Endothelial cell of umbilical vein (primary cell): ENCODE results near the gene CABLES1. TPM values are rescaled to one million over a fixed set of nuclear protein-coding genes. Genes with fewer than 3 reads are reported as not detected.

Experiments used
- BruUV-seq: library from RNA; stranded (reverse); fragments of 400-500 nt; replicated peaks from 2 replicates; lab custom pipeline; 2021; lab: Mats Ljungman, UMichigan
- CTCF ChIA-PET: fragments of 300-600, 350-600 bp; sonication (Branson Sonifier 250); formaldehyde crosslinking; loops from one replicate; lab custom pipeline; 2021; ENCODE audit warnings: antibody characterized with exemption, inconsistent platforms; lab: Charles Lee
- POLR2A ChIA-PET: fragments of 300-600, 350-600 bp; sonication (Branson Sonifier 250); formaldehyde crosslinking; loops from one replicate; lab custom pipeline; 2021; ENCODE audit warnings: antibody characterized with exemption, inconsistent platforms; lab: Charles Lee
- DNase-seq: peaks from one replicate; pipeline ENCODE4 v3.0.0-alpha.2; 2011; ENCODE audit warnings: low read depth, low spot score
- FAIRE-seq: peaks from 2 replicates; lab custom pipeline; 2011; peaks lifted over from hg19 to GRCh38; lab: Jason Lieb, UNC
- H2AFZ ChIP-seq: 2 replicates; pipeline ENCODE4 v1.6.0; 2012; ENCODE audit warnings: low read depth, low read length, control low read depth, inconsistent platforms
- H3K27ac ChIP-seq: 2 replicates; pipeline ENCODE4 v1.5.1; 2011; ENCODE audit warnings: low read depth, mild to moderate bottlenecking, control low read depth, low read length, moderate library complexity; ENCODE audit not compliant: insufficient read depth
- H3K27me3 ChIP-seq, 2 experiments: 2 replicates each; pipeline versions ENCODE4 v1.6.0 to v1.6.1; 2011; ENCODE audit warnings: low read length in 2 of 2, mixed read lengths in 1 of 2; ENCODE audit not compliant: control insufficient read depth in 2 of 2, insufficient read depth in 2 of 2
- H3K36me3 ChIP-seq, 2 experiments: 2 replicates in 1 of 2; 3 replicates in 1 of 2; pipeline ENCODE4 v1.5.1; 2011; ENCODE audit warnings: low read length in 2 of 2, mild to moderate bottlenecking in 1 of 2, moderate library complexity in 1 of 2; ENCODE audit not compliant: control insufficient read depth in 2 of 2, insufficient read depth in 2 of 2; ENCODE audit errors: extremely low read depth in 1 of 2
- H3K4me1 ChIP-seq: 3 replicates; pipeline ENCODE4 v1.5.1; 2011; ENCODE audit warnings: mild to moderate bottlenecking, low read length; ENCODE audit not compliant: control insufficient read depth, insufficient read depth; ENCODE audit errors: extremely low read depth
- H3K4me2 ChIP-seq: 2 replicates; pipeline ENCODE4 v1.6.1; 2011; ENCODE audit warnings: low read length, control low read depth, mixed read lengths; ENCODE audit not compliant: insufficient read depth
- H3K4me3 ChIP-seq, 3 experiments: fragments of 200-600 bp in 1 of 3; sonication (generic), shearing (Covaris generic) in 1 of 3; replicated peaks in 1 of 3; 2 replicates each; pipeline ENCODE4 v1.5.1; 2011 to 2016; ENCODE audit warnings: control low read depth in 3 of 3, low read length in 3 of 3, mild to moderate bottlenecking in 2 of 3, inconsistent platforms in 1 of 3, low read depth in 1 of 3, moderate library complexity in 1 of 3; ENCODE audit not compliant: insufficient read depth in 1 of 3
- H3K79me2 ChIP-seq: 2 replicates; pipeline ENCODE4 v1.6.0; 2012; ENCODE audit warnings: low read length, inconsistent platforms; ENCODE audit not compliant: control insufficient read depth, insufficient read depth
- H3K9ac ChIP-seq: replicated peaks from 2 replicates; pipeline ENCODE3; 2011; ENCODE audit warnings: low read length, control low read depth; ENCODE audit not compliant: insufficient read depth; ENCODE audit errors: extremely low read depth
- H3K9me1 ChIP-seq: replicated peaks from 3 replicates; pipeline ENCODE4 v1.6.0; 2011; ENCODE audit warnings: mild to moderate bottlenecking, low read length; ENCODE audit not compliant: control insufficient read depth, insufficient read depth; ENCODE audit errors: extremely low read depth
- H3K9me3 ChIP-seq: replicated peaks from 2 replicates; pipeline ENCODE4 v1.5.1; 2012; ENCODE audit warnings: low read length, inconsistent platforms; ENCODE audit not compliant: control insufficient read depth, insufficient read depth
- H4K20me1 ChIP-seq: replicated peaks from 2 replicates; pipeline ENCODE3; 2011; ENCODE audit warnings: mild to moderate bottlenecking, low read length; ENCODE audit not compliant: control insufficient read depth, insufficient read depth; ENCODE audit errors: extremely low read depth
- EZH2 ChIP-seq: IDR thresholded peaks from 2 replicates; pipeline ENCODE4 v1.6.1; 2012; ENCODE audit warnings: borderline replicate concordance, low read depth, mild to moderate bottlenecking, moderate library complexity, low read length, inconsistent platforms; ENCODE audit not compliant: severe bottlenecking
- FOS ChIP-seq: IDR thresholded peaks from 2 replicates; pipeline ENCODE4 v1.6.1; 2011; ENCODE audit warnings: mild to moderate bottlenecking, low read length, moderate library complexity, borderline replicate concordance; ENCODE audit not compliant: insufficient read depth
- GATA2 ChIP-seq: IDR thresholded peaks from 2 replicates; pipeline ENCODE4 v1.7.0; 2011; ENCODE audit warnings: low read depth, mild to moderate bottlenecking, moderate library complexity, mixed read lengths, low read length; ENCODE audit not compliant: insufficient read length, insufficient read depth
- JUN ChIP-seq: IDR thresholded peaks from 2 replicates; pipeline ENCODE4 v1.6.1; 2011; ENCODE audit warnings: borderline replicate concordance, low read depth; ENCODE audit not compliant: insufficient read length, insufficient read depth
- MAX ChIP-seq: IDR thresholded peaks from 2 replicates; pipeline ENCODE4 v1.6.1; 2011; ENCODE audit not compliant: insufficient read depth, insufficient read length
- MYC ChIP-seq: IDR thresholded peaks from one replicate; pipeline ENCODE4 v1.6.1; 2011; ENCODE audit warnings: mild to moderate bottlenecking, low read depth, low read length
- POLR2A ChIP-seq: IDR thresholded peaks from 2 replicates; pipeline ENCODE4 v1.6.1; 2012; ENCODE audit warnings: low read depth, mild to moderate bottlenecking, control low read depth, low read length
- POLR2AphosphoS5 ChIP-seq: IDR thresholded peaks from 2 replicates; pipeline ENCODE4 v1.6.1; 2012; ENCODE audit warnings: low read depth, mild to moderate bottlenecking, control low read depth, low read length, moderate library complexity; ENCODE audit not compliant: insufficient read depth
- dilution Hi-C: fragments of 300-500 bp; cut with MboI; formaldehyde crosslinking; loops from one replicate; pipeline ENCODE4 v1.15.0; 2019; ENCODE audit warnings: low sequenced_read_pairs; ENCODE audit not compliant: extremely low pct_ligation_motif_present
- intact Hi-C: fragments of 100-400 bp; cut with micrococcal nuclease; formaldehyde crosslinking; loops from one replicate; pipeline ENCODE4 v1.10.0; 2022
- polyA plus RNA-seq, 4 experiments: library from polyadenylated mRNA; depleted of rRNA in 3 of 4; stranded (reverse) in 3 of 4; unstranded in 1 of 4; fragments of >200 nt; gene quantifications; 2 replicates each; pipeline versions ENCODE4 v1.2.1 to v1.2.3, GENCODE V29; 2011 to 2012; ENCODE audit warnings: missing spikeins in 1 of 4
- total RNA-seq: library from RNA; stranded (reverse); gene quantifications from 2 replicates; pipeline ENCODE4 v1.2.3, GENCODE V29; 2021
- TF ChIP-seq, protein P1 (sequence below), 2 donors: IDR thresholded peaks; 1 replicate in 1 of 2; 2 replicates in 1 of 2; pipeline ENCODE4 v1.5.1; 2011; ENCODE audit warnings: low read length in 2 of 2, mild to moderate bottlenecking in 2 of 2, moderate library complexity in 2 of 2, control low read depth in 1 of 2, inconsistent platforms in 1 of 2, low read depth in 1 of 2; ENCODE audit not compliant: insufficient read depth in 1 of 2; ENCODE audit errors: extremely low read depth in 1 of 2

CABLES1 gene
- total and polyA plus RNA-seq, 2 donors (not counting 3 experiments of a cell fraction or from before 2014, with no cell fraction given), result 40.2 to 71.1 TPM

DNA sequence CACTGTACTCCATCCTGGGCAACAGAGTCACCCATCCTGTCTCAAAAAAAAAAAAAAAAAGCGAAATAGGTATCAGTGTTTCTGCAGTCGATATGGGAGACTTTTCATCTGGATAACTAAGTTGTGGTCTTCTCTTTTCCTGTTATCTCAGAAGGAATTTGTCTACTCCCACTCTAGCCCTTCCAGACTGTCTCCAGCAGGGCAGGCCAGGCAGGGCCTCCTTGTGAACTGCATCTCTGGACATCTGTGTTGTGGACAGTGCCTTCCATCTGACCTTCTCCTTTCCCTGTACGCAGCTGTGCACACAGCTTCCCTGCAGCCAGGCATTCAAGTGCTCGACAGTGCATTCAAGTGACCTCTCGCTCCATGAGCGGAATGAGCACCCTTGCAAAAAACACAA, 110.2 kb downstream of the CABLES1 start:
- Histone ChIP-seq H3K9me1 (no peaks in the 10 kb centered on the region), H3K27ac (no peak overlapping the region), H4K20me1 (no peaks in the 10 kb centered on the region), H3K9me3 (no peaks in the 10 kb centered on the region), H3K27me3 (no peaks in the 10 kb centered on the region), H3K4me2 (no peak overlapping the region), H3K9ac (no peak overlapping the region), H3K4me3 (no peak overlapping the region), H3K36me3 (peaks cover 0 to 36% of the 10 kb centered on the region in 2 experiments), H3K79me2 (no peaks in the 10 kb centered on the region), H3K4me1 (no peaks in the 10 kb centered on the region), H2AFZ (no peak overlapping the region)
- FAIRE-seq (no peak), DNase-seq (no peak)
- dilution Hi-C loops, result no loop called here
- ChIA-PET CTCF (interaction anchor here (1.4 to 2.0 kb wide), 2 partner anchors 14 to 166 kb away, joined by 3 to 4 read pairs; no protein-coding TSS in a partner anchor), POLR2A (no interaction called here)
- no TSS peak for BruUV-seq
- intact Hi-C loops, result no loop called here
- TF ChIP-seq POLR2A (no peak), GATA2 (no peak), MYC (no peak), JUN (no peak)
- TF ChIP-seq, protein P1, sequence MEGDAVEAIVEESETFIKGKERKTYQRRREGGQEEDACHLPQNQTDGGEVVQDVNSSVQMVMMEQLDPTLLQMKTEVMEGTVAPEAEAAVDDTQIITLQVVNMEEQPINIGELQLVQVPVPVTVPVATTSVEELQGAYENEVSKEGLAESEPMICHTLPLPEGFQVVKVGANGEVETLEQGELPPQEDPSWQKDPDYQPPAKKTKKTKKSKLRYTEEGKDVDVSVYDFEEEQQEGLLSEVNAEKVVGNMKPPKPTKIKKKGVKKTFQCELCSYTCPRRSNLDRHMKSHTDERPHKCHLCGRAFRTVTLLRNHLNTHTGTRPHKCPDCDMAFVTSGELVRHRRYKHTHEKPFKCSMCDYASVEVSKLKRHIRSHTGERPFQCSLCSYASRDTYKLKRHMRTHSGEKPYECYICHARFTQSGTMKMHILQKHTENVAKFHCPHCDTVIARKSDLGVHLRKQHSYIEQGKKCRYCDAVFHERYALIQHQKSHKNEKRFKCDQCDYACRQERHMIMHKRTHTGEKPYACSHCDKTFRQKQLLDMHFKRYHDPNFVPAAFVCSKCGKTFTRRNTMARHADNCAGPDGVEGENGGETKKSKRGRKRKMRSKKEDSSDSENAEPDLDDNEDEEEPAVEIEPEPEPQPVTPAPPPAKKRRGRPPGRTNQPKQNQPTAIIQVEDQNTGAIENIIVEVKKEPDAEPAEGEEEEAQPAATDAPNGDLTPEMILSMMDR (IDR thresholded peaks at IDR 0.05; ENCODE audit: extremely low read depth in 1 of 2, insufficient read depth in 1 of 2, low read depth in 1 of 2, low read length in 2 of 2), result no peak

DNA sequence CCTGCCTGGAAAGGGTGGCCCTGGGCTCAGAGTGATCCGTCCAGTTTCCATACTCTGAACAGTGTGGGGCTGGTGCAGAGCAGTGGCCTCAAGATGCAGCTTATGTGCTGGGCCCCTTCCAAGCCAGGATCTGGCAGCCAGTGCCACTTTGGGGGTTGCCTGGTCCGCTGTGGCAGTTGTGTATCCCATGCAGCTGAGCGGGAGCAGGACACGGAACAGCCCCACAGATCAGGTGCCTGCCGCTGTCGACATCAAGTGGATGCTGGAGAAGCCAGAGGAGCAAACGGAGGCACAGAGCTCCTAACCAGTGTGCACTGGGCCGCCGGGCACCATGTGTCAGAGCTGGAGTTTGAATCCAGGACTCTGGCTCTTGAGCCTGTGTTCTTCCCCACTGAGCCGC, 112.0 kb downstream of the CABLES1 start:
- Histone ChIP-seq H3K36me3 (peaks cover 0 to 32% of the 10 kb centered on the region in 2 experiments), H3K9ac (no peak overlapping the region), H3K27ac (no peak overlapping the region), H3K9me1 (no peaks in the 10 kb centered on the region), H2AFZ (no peak overlapping the region), H3K4me3 (no peak overlapping the region), H3K4me1 (peaks cover 3% of the 10 kb centered on the region), H4K20me1 (no peaks in the 10 kb centered on the region), H3K79me2 (no peaks in the 10 kb centered on the region), H3K9me3 (no peaks in the 10 kb centered on the region), H3K27me3 (no peaks in the 10 kb centered on the region), H3K4me2 (no peak overlapping the region)
- TF ChIP-seq POLR2A (no peak), MAX (no peak), EZH2 (no peak), FOS (no peak), POLR2AphosphoS5 (no peak), GATA2 (no peak), MYC (no peak), JUN (no peak)
- TF ChIP-seq, protein P1 (IDR thresholded peaks at IDR 0.05; ENCODE audit: extremely low read depth in 1 of 2, insufficient read depth in 1 of 2, low read depth in 1 of 2, low read length in 2 of 2), result no peak
- intact Hi-C loops (no loop called here), dilution Hi-C loops (no loop called here)
- POLR2A ChIA-PET, result no interaction called here
- BruUV-seq, result no TSS peak
- no peak for FAIRE-seq
- CTCF ChIA-PET, result interaction anchor here (1.0 to 2.0 kb wide), 2 partner anchors 164 to 216 kb away, joined by 4 read pairs; no protein-coding TSS in a partner anchor
- DNase-seq, result no peak
